H7 (cell line): ENCODE results near the gene CYP2A7. TPM values are rescaled to one million over a fixed set of nuclear protein-coding genes. Genes with fewer than 3 reads are reported as not detected.
"Not testable (repeated sequence)": the region's sequence is repeated elsewhere in the genome, so short reads cannot be mapped to it uniquely, and the experiment has no call there.

Experiments
- DNase-seq: peaks from one replicate; pipeline ENCODE4 v3.0.0; 2012
- H3K27me3 ChIP-seq: 2 replicates; pipeline ENCODE4 v1.6.0; 2011; ENCODE audit warnings: mild to moderate bottlenecking, low read length; ENCODE audit not compliant: control insufficient read depth, insufficient read depth
- H3K36me3 ChIP-seq: replicated peaks from 2 replicates; pipeline ENCODE4 v1.5.1; 2011; ENCODE audit warnings: low read length; ENCODE audit not compliant: control insufficient read depth, insufficient read depth
- H3K4me3 ChIP-seq: 2 replicates; pipeline ENCODE4 v1.5.1; 2011; ENCODE audit warnings: low read depth, mild to moderate bottlenecking, control low read depth, low read length, moderate library complexity; ENCODE audit not compliant: insufficient read depth
- total RNA-seq: library from RNA; depleted of rRNA; stranded (reverse); fragments of >200 nt; shearing (Covaris generic); gene quantifications from 2 replicates; pipeline ENCODE4 v1.2.3, GENCODE V29; 2014

CYP2A7 gene
- total RNA-seq, 1 experiment from 2014 or later = not detected

DNA sequence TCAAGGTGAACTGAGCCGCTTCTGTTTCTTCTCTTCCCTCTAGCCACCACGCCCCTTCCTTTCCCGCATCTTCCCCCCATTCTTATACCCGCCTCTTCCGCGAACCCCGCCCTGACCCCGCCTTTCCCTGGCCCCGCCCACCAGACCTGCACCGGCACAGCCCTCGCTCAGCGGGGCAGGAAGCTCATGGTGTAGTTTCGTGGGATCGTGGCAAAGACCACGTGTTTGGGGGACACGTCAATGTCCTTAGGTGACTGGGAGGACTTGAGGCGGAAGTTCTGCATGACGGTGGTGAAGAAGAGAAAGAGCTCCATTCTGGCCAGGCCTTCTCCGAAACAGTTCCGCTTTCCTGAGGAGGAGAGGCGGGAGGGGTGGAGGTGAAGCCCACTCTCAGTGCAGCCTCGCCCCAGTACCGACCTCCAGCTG is 6.5 kb downstream of the CYP2A7 start:
- H3K27me3 ChIP-seq, H3K36me3 ChIP-seq, H3K4me3 ChIP-seq: not testable (repeated sequence)
- DNase-seq = peak; percentile 89

- H3K36me3 ChIP-seq, DNase-seq, H3K27me3 ChIP-seq, H3K4me3 ChIP-seq: not testable (repeated sequence)
These were observed 7.2 kb downstream of the CYP2A7 start for GRCh38 chr19:40874874-40875273.

DNA sequence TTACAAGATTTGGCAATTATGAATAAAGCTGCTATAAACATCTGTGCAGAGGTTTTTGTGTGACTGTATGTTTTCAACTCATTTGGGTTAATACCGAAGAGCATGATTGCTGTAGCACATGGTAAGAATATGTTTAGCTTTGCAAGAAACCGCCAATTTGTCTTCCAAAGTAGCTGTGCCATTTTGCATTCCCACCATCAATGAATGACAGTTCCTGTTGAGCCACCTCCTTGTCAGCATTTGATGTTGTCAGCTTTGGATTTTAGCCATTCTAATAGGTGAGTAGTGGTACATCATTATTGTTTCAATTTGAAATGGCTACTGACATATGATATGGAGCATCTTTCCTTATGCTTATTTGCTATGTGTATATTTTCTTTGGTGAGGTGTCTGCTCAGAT is 8.2 kb downstream of the CYP2A7 start:
- H3K27me3 ChIP-seq, H3K4me3 ChIP-seq, DNase-seq, H3K36me3 ChIP-seq: not testable (repeated sequence)

GRCh38 chr19:40872209-40872608 is 9.8 kb downstream of the CYP2A7 start:
- DNase-seq = no peak
- H3K4me3 ChIP-seq = no peak overlapping the region

DNA sequence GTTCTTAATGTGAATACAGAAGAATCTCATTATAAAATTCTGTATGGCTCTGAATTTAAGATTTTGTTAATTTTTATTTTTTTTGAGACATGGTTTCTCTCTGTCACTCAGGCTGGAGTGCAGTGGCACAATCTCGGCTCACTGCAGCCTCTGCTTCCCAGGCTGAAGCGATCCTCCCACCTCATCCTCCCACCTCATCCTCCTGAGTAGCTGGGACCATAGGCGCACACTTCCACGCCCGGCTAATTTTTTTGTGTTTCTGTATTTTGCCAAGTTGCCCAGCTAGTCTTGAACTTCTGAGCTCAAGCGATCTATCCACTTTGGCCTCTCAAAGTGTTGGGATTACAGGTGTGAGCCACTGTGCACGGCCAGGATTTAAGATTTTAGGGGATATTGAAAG is 14.3 kb downstream of the CYP2A7 start:
- Histone ChIP-seq H3K4me3 (no peak overlapping the region), H3K27me3 (no peaks in the 10 kb centered on the region), H3K36me3 (no peaks in the 10 kb centered on the region)
- DNase-seq = no peak

More at GRCh38 chr19:40872209-40872608, 9.8 kb downstream of the CYP2A7 start:
- no peaks in the 10 kb centered on the region; the same call in 1 of the 2 replicates for H3K27me3 ChIP-seq
- no peaks in the 10 kb centered on the region for H3K36me3 ChIP-seq

GRCh38 chr19:40864739-40865496 is 17.1 kb downstream of the CYP2A7 start:
- H3K27me3 ChIP-seq, DNase-seq, H3K4me3 ChIP-seq, H3K36me3 ChIP-seq: not testable (repeated sequence)

DNA sequence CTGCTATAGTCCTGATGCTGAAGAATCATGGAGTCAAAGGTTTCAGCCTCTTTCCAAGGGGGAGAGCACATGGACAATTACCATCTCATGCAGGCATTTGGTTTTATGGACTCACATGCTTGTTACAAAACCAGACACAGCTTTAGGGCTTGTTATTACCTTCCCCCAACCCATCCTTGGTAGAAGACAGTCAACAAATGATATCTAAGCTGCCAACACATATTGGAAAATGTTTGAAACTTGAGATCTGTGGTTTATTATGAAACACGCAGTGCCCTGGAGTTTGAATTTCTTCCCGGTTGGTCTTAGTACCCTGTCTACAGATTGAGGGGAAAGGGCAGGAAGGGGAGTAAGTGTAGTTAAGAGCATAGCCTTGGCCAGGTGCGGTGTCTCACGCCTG is 19.2 kb downstream of the CYP2A7 start:
- Histone ChIP-seq H3K36me3 (no peaks in the 10 kb centered on the region), H3K27me3 (no peaks in the 10 kb centered on the region), H3K4me3 (no peak overlapping the region)
- no peak for DNase-seq

DNA sequence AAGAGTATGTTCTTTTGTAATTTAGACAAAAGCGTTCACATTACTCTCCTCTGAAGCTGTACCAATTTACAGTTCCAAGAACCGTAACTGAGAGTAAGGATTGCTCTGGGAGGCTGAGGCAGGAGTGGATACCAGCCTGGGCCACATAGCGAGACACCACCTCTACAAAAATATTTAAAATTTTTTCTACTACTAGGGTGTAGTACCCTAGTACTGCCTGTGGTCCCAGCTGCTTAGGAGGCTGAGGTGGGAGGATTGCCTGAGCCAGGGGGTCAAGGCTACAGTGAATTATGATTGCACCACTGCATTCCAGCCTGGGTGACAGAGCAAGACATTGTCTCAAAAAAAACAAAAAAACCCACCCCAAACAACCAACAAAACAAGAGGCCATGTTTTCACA is 19.7 kb downstream of the CYP2A7 start:
- Histone ChIP-seq H3K27me3 (no peaks in the 10 kb centered on the region), H3K36me3 (no peaks in the 10 kb centered on the region), H3K4me3 (no peak overlapping the region)
- no peak for DNase-seq

- no peaks in the 10 kb centered on the region for H3K36me3 ChIP-seq
- no peak overlapping the region for H3K4me3 ChIP-seq
- no peak for DNase-seq
- H3K27me3 ChIP-seq = no peaks in the 10 kb centered on the region
These were observed 23.9 kb downstream of the CYP2A7 start for GRCh38 chr19:40858109-40858508.

DNA sequence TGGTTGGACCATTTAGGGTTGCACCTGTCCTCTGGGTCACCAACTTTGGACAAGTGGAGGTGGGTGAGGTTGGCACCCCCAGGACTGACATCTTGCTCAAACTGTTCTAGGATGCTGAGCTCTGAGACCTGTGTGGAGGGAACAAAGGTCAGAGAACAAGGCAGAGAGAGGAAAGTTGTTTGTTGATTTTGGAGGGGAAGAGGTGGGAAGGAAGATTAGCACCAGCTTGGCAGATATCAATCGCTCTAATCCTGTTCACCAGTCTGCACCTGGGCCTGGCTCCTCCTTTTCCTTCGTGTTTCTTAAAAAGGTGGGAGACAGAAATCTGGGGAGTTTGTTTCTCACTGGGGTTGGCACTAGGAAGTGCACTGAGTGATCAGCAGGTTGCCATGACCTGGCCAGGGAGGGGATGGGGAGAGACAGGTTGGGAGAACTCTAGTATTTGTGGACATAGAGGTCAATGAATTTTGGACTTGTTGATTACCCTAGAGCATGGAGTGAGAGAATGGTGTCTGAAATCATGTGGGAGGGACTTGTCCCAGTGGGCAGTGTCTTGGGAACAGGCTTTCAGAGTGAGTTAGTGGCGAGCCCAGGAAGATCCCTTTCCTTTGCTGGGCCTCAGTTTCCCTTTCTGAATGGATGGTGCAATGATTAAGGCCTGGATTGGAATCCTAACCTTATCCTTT is 29.4 kb downstream of the CYP2A7 start:
- DNase-seq, H3K4me3 ChIP-seq, H3K36me3 ChIP-seq: not testable (repeated sequence)
- H3K27me3 ChIP-seq = peaks cover 22% of the 10 kb centered on the region

DNA sequence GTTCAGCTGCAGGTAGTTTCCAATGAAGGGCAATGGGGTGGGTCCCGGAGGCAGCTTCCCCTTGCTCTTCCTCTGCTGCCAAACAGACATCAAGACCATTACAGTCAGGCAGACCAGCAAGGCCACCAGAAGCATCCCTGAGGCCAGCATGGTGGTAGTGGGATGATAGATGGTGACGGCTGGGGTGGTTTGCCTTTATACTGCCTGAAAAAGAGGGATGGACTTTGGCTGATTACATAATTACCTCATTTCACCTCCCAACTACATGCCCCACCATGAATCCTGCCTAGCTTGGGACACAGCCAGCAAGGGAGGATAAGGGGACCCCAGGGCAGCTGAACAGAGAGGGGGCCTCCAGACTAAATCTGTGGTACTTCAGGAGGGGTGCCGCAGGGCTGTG is 31.8 kb downstream of the CYP2A7 start, which contains the start of gene CYP2A6:
Gene CYP2A6, minus strand, starts transcription at position 171 of the 400 bp plus-strand sequence. Its CDS starts 21 bp downstream, at position 150.
- not testable (repeated sequence) for H3K4me3 ChIP-seq, DNase-seq, H3K36me3 ChIP-seq
- H3K27me3 ChIP-seq = peaks cover 22% of the 10 kb centered on the region

- H3K36me3 ChIP-seq, DNase-seq: not testable (repeated sequence)
- H3K27me3 ChIP-seq = peaks cover 22% of the 10 kb centered on the region
These were observed 35.3 kb downstream of the CYP2A7 start for GRCh38 chr19:40846722-40847121.

DNA sequence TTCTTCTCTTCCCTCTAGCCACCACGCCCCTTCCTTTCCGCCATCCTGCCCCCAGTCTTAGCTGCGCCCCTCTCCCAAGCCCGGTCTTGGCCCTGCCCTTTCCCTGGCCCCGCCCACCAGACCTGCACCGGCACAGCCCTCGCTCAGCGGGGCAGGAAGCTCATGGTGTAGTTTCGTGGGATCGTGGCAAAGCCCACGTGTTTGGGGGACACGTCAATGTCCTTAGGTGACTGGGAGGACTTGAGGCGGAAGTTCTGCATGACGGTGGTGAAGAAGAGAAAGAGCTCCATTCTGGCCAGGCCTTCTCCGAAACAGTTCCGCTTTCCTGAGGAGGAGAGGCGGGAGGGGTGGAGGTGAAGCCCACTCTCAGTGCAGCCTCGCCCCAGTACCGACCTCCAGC is 38.4 kb downstream of the CYP2A7 start:
- peak; percentile 64 for DNase-seq

More at GRCh38 chr19:40846722-40847121, 35.3 kb downstream of the CYP2A7 start:
- H3K4me3 ChIP-seq = not testable (repeated sequence)

DNA sequence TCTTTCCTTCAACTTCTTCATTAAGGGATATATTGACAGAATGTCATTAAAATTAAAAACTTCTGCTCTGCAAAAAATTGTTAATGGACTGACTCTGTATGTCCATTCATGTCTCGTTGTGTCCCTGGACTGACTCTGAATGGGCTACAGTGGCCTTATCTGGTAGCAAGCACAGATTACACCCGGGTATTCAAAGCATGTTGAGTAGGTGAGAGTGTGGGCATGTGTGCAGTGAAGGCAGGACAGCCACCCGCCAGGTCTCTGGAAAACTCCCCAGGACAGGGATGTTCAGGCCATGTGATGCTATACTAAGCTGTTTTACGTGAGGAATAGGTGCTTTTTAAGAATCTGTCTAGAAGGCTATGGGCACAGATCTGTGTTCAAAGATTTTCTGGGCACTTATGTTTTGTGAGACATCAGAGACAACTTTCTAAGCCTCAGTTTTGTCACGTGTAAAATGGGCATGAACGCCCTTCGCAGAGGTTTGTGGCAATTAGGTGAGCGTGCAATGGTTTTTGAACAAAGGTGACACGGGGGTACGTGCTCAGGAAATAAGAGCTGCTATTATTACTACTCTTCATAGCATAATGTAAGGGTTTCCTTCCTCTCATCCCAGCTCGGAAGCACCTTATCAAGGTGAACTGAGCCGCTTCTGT is 38.9 kb downstream of the CYP2A7 start:
- not testable (repeated sequence) for H3K27me3 ChIP-seq, H3K4me3 ChIP-seq, H3K36me3 ChIP-seq, DNase-seq

More for the DNA sequence above, 38.4 kb downstream of the CYP2A7 start:
- H3K4me3 ChIP-seq = peak overlapping the region; percentile 8; the same call in 1 of the 2 replicates
- H3K27me3 ChIP-seq, H3K36me3 ChIP-seq: not testable (repeated sequence)

DNA sequence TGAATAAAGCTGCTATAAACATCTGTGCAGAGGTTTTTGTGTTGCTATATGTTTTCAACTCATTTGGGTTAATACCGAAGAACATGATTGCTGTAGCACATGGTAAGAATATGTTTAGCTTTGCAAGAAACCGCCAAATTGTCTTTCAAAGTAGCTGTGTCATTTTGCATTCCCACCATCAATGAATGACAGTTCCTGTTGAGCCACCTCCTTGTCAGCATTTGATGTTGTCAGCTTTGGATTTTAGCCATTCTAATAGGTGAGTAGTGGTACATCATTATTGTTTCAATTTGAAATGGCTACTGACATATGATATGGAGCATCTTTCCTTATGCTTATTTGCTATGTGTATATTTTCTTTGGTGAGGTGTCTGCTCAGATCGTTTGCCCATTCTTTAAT is 40.0 kb downstream of the CYP2A7 start:
- H3K4me3 ChIP-seq, H3K27me3 ChIP-seq, H3K36me3 ChIP-seq, DNase-seq: not testable (repeated sequence)
